ENCODE results near the gene SLC39A11.
"Not testable (repeated sequence)": the region's sequence is repeated elsewhere in the genome, so short reads cannot be mapped to it uniquely, and the experiment has no call there.

Gene SLC39A11

DNA sequence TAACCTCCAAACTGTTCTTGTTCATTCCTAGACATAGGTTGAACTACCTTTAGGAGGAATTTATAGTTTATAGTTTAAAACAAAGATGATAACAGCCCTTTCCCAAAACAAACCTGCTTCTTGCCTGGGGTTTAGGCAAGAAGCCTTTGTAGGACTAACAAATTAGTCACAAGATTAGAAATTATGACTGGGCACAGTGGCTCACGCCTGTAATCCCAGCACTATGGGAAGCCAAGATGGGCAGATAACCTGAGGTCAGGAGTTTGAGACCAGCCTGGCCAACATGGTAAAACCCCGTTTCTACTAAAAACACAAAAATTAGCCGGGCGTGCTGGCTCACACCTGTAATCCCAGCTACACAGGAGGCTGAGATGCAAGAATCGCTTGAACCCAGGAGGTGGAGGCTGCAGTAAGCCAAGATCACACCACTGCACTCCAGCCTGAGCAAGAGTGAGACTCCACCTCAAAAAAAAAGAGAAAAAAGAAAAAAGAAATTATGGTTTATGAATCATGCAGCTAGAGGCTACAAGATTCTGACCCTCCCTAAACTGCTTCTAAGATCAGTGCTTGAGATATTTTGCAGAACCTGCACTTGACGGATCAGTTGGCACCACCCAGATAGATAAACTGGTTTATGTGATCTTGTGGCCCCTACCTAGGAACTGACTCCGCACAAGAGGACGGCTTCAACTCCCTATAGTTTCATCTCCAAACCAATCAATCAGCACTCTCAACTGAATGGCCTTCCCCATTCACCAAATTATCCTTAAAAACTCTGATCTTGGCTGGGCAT is 5.7 kb upstream of the SLC39A11 start:
- not testable (repeated sequence) for H3K36me3 Mint-ChIP-seq; H3K4me1 Mint-ChIP-seq (ENCODE audit: low read depth); H3K27me3 Mint-ChIP-seq; H3K27ac Mint-ChIP-seq; H3K4me3 Mint-ChIP-seq; H3K9me3 Mint-ChIP-seq (ENCODE audit: low read depth)

- Mint-ChIP-seq H3K4me3 (no peak overlapping the region), H3K4me1 (ENCODE audit: low read depth) (peaks cover 8% of the 10 kb centered on the region), H3K27me3 (peaks cover 6% of the 10 kb centered on the region)
Measured at GRCh38 chr17:73096866-73097265, 4.4 kb upstream of the SLC39A11 start.

DNA sequence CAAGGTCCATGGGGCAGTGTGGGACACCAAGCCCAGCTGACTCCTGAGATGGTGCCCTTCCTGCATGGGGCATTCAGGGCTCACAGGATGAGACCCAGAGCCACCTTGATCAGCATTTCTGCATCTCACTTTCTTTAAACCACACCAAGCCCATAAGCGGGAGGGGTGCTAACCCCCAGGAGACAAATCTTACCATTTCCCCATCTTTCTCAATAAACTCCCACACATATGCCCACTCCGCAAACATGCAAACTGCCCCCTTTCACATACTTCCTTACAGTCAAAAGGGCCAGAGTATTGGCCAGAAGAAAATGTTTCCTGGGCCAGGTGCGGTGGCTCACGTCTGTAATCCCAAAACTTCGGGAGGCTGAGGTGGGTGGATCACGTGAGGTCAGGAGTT is 3.7 kb upstream of the SLC39A11 start:
- Mint-ChIP-seq H3K4me1 (ENCODE audit: low read depth) (peaks cover 13% of the 10 kb centered on the region), H3K36me3 (no peaks in the 10 kb centered on the region), H3K27me3 (peaks cover 6% of the 10 kb centered on the region), H3K4me3 (no peak overlapping the region), H3K9me3 (ENCODE audit: low read depth) (no peaks in the 10 kb centered on the region), H3K27ac (no peak overlapping the region)

More at GRCh38 chr17:73096866-73097265, 4.4 kb upstream of the SLC39A11 start:
- Mint-ChIP-seq H3K27ac (no peak overlapping the region), H3K36me3 (no peaks in the 10 kb centered on the region), H3K9me3 (ENCODE audit: low read depth) (no peaks in the 10 kb centered on the region)

GRCh38 chr17:73093286-73093685 is 798 bp upstream of the SLC39A11 start:
- Mint-ChIP-seq H3K9me3 (ENCODE audit: low read depth) (no peaks in the 10 kb centered on the region), H3K36me3 (no peaks in the 10 kb centered on the region), H3K4me1 (ENCODE audit: low read depth) (peaks cover 29% of the 10 kb centered on the region), H3K4me3 (peak overlapping the region; percentile 99), H3K27me3 (peaks cover 3% of the 10 kb centered on the region), H3K27ac (no peak overlapping the region)

GRCh38 chr17:73091770-73092522 is 542 bp downstream of the SLC39A11 start:
- Mint-ChIP-seq H3K4me1 (ENCODE audit: low read depth) (peaks cover 31% of the 10 kb centered on the region), H3K27me3 (peaks cover 3% of the 10 kb centered on the region), H3K4me3 (peak overlapping the region; percentile 99), H3K36me3 (peaks cover 8% of the 10 kb centered on the region), H3K9me3 (ENCODE audit: low read depth) (no peaks in the 10 kb centered on the region), H3K27ac (peak overlapping the region; percentile 95)

- peaks cover 3% of the 10 kb centered on the region for H3K27me3 Mint-ChIP-seq
- peak overlapping the region; percentile 99 for H3K4me3 Mint-ChIP-seq
- H3K9me3 Mint-ChIP-seq (ENCODE audit: low read depth): no peaks in the 10 kb centered on the region
- H3K4me1 Mint-ChIP-seq (ENCODE audit: low read depth): peaks cover 31% of the 10 kb centered on the region
- H3K27ac Mint-ChIP-seq: peak overlapping the region; percentile 86
- peaks cover 8% of the 10 kb centered on the region for H3K36me3 Mint-ChIP-seq
Measured at GRCh38 chr17:73091410-73091769, 1.1 kb downstream of the SLC39A11 start.

DNA sequence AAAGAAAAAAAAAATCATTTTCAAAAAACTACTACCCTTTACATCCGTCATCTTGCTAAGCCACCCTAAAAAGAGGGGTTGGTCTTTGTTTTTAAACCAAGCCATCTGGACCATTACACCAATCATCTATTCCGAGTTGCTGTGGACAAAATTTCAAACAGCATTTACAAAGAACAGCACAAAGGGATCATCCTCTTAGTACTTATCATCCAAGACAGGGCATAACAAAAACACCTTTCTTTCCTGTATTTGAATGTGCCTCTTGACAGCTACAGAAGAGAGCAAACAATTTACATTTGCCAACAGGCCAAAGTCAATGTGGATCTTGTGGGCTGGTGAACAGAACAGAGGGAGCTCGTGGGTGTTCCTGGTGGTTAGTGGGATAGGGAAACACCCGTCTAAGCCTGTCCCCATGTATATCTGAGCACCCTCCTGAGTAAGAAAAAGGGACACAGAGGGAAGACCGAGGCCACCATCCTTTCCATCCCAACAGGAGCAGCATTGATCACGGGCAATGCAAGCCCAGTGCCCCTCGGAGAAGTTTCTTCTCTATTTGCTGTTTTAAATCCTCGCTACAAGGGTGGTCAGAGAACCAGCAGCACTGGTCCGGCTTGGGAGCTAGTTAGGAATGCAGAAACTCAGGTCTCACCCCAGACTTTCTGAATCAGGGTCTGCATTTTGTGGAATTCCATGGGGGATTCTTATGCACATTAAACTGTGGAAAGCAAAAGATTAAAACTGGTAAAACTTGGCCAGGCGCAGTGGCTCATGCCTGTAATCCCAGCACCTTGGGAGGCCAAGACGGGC is 1.9 kb downstream of the SLC39A11 start:
- Mint-ChIP-seq H3K36me3 (peaks cover 14% of the 10 kb centered on the region), H3K4me3 (peak overlapping the region; percentile 34), H3K27me3 (no peaks in the 10 kb centered on the region), H3K27ac (no peak overlapping the region), H3K4me1 (ENCODE audit: low read depth) (peaks cover 31% of the 10 kb centered on the region), H3K9me3 (ENCODE audit: low read depth) (no peaks in the 10 kb centered on the region)

GRCh38 chr17:73089322-73090317 is 2.9 kb downstream of the SLC39A11 start:
- Mint-ChIP-seq H3K27me3 (no peaks in the 10 kb centered on the region), H3K4me1 (ENCODE audit: low read depth) (peaks cover 31% of the 10 kb centered on the region), H3K27ac (no peak overlapping the region), H3K9me3 (ENCODE audit: low read depth) (no peaks in the 10 kb centered on the region), H3K36me3 (peaks cover 18% of the 10 kb centered on the region), H3K4me3 (no peak overlapping the region)

- Mint-ChIP-seq H3K27me3 (no peaks in the 10 kb centered on the region), H3K27ac (no peak overlapping the region), H3K4me3 (no peak overlapping the region), H3K9me3 (ENCODE audit: low read depth) (peaks cover 3% of the 10 kb centered on the region), H3K4me1 (ENCODE audit: low read depth) (peaks cover 31% of the 10 kb centered on the region), H3K36me3 (peaks cover 24% of the 10 kb centered on the region)
Measured at GRCh38 chr17:73088561-73088960, 3.9 kb downstream of the SLC39A11 start.

DNA sequence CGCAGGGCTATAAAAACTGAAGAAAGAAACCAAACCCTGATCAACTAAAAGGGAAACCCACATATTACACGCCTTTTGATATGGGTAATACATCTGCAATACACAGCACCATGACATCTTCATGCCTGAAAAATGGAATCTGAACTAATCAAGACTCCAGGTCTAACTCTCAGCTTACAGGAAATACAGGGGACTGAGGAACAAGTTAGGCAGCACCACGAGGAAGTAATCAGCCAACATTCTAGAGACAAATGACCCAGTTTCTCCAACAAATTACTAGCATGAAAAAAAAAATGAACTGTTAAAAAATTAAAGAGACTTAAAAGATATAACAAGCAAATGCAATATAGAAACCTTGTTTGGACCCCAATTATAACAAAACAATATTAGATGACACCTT is 9.1 kb downstream of the SLC39A11 start:
- H3K9me3 Mint-ChIP-seq (ENCODE audit: low read depth): peaks cover 6% of the 10 kb centered on the region
- H3K4me3 Mint-ChIP-seq: no peak overlapping the region
- H3K27me3 Mint-ChIP-seq: no peaks in the 10 kb centered on the region
- H3K27ac Mint-ChIP-seq: no peak overlapping the region
- peaks cover 52% of the 10 kb centered on the region for H3K36me3 Mint-ChIP-seq
- H3K4me1 Mint-ChIP-seq (ENCODE audit: low read depth): peaks cover 9% of the 10 kb centered on the region

GRCh38 chr17:73074566-73074965 is 17.9 kb downstream of the SLC39A11 start:
- Mint-ChIP-seq H3K27me3 (no peaks in the 10 kb centered on the region), H3K27ac (no peak overlapping the region), H3K9me3 (ENCODE audit: low read depth) (no peaks in the 10 kb centered on the region), H3K4me1 (ENCODE audit: low read depth) (peaks cover 2% of the 10 kb centered on the region), H3K4me3 (no peak overlapping the region), H3K36me3 (peaks cover 26% of the 10 kb centered on the region)

DNA sequence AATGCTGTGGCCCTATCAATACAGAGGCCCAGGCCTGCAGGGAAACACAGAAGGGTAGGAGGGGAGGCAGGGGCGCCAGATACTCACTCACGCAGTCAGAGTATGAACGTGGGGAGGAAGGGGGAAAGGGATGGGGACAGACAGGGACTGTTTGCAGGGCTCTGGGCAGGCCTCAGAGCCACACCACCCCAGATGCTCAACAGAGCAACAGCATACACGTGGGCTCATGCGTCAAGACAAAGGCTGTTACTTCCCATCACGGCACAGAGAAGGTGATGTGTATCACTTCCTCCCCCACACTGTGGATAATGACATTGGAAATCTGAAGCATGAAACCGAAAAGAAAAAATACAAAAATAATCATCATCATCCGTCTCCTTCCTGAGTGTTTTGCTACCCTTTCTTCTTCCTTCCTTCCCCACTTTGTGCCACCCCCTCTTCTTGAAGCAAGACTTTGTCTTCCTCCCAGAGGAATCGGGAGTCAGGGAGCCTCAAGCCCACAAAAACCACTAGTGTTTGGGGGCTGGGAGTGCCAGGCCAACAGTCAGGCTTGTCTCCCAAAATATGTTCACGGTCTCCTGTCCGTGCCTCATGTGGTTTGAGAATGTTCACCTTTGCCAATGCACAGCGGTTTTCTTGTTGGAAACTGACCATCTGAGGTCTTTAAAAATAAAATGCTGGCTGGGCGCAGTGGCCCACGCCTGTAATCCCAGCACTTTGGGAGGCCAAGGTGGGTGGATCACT is 20.1 kb downstream of the SLC39A11 start:
- Mint-ChIP-seq H3K36me3 (peaks cover 35% of the 10 kb centered on the region), H3K4me1 (ENCODE audit: low read depth) (no peaks in the 10 kb centered on the region), H3K27me3 (no peaks in the 10 kb centered on the region), H3K27ac (no peak overlapping the region), H3K9me3 (ENCODE audit: low read depth) (no peaks in the 10 kb centered on the region), H3K4me3 (no peak overlapping the region)

DNA sequence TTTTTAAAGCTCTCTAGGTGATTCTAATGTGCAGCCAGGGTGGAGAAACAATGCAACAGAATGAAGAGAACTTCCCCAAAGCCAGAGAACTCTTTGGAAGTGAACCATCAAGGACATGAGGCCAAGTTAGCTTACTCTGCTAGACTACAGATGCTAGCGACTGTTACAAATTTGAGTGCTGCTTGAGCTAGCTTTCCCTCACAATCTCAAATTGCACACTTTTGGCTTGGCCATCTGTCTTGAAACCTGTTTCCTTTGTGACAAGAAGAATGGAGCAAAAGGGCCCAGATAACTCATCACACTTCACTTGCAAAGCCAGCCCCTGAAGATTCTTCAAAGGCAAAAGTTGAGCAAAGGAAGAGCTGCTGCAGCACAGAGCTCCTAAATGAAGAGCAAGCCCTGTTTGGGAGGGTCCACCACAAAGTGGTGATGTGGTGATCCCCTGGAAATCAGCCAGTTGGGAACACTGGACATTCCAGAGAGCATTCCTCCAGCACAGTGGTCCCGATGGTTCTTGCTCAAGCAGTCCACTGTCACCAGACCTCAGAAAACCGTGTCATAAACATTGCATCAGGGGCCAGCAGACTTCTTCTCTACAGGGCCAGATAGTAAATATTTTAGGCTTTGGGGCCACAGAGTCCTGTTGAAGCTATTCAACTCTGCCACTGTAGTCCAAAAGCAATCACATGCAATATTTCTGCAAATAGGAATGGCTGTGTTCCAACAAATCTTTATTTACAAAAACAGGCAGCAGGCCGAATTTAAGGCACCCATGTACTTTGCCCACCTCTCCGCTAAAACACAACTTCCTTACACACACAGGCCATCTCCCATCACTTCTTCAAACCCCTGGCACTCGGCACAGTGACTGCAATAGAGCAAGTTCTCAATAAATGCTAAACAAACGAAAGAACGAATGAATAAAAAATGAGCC is 21.2 kb downstream of the SLC39A11 start:
- Mint-ChIP-seq H3K36me3 (peaks cover 39% of the 10 kb centered on the region), H3K4me1 (ENCODE audit: low read depth) (no peaks in the 10 kb centered on the region), H3K4me3 (no peak overlapping the region), H3K27ac (no peak overlapping the region), H3K27me3 (no peaks in the 10 kb centered on the region), H3K9me3 (ENCODE audit: low read depth) (no peaks in the 10 kb centered on the region)
